Hematopoietic multipotent progenitor cell treated with erythropoietin and hydrocortisone succinate and interleukin-3 and kit ligand, for 4 days (in vitro differentiated cells): ENCODE data around the gene SMARCA4.

Experiments used
- DNase-seq: peaks from one replicate; pipeline ENCODE4 v3.0.0-alpha.2; 2015

SMARCA4 gene

DNA sequence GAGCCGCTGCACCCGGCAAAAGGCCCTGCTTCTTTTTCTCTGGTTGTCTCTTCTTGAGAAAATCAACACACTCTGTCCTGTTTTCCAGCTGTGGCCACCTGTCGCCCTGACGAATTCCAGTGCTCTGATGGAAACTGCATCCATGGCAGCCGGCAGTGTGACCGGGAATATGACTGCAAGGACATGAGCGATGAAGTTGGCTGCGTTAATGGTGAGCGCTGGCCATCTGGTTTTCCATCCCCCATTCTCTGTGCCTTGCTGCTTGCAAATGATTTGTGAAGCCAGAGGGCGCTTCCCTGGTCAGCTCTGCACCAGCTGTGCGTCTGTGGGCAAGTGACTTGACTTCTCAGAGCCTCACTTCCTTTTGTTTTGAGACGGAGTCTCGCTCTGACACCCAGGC, 145.6 kb downstream of the SMARCA4 start:
- no peak for DNase-seq

- DNase-seq = no peak
Observed at GRCh38 chr19:11108746-11109145, 147.9 kb downstream of the SMARCA4 start.

DNA sequence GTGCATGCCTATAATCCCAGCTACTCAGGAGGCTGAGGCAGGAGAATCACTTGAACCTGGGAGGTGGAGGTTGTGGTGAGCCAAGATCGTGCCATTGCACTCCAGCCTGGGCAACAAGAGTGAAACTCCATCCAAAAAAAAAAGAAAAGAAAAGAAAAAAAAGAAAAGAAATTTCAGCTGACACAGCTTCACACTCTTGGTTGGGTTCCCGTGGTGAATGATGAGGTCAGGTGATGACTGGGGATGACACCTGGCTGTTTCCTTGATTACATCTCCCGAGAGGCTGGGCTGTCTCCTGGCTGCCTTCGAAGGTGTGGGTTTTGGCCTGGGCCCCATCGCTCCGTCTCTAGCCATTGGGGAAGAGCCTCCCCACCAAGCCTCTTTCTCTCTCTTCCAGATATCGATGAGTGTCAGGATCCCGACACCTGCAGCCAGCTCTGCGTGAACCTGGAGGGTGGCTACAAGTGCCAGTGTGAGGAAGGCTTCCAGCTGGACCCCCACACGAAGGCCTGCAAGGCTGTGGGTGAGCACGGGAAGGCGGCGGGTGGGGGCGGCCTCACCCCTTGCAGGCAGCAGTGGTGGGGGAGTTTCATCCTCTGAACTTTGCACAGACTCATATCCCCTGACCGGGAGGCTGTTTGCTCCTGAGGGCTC, 150.4 kb downstream of the SMARCA4 start:
- no peak for DNase-seq

- no peak for DNase-seq
Observed at GRCh38 chr19:11111771-11112144, 150.9 kb downstream of the SMARCA4 start.
